Keratinocyte (primary cell): ENCODE measurements around the gene DESI2. TPM values are rescaled to one million over a fixed set of nuclear protein-coding genes. Genes with fewer than 3 reads are reported as not detected.
"Not testable (repeated sequence)": the region's sequence is repeated elsewhere in the genome, so short reads cannot be mapped to it uniquely, and the experiment has no call there.

Experiments used
- DNase-seq: peaks from one replicate; pipeline ENCODE4 v3.0.0-alpha.2; 2011; ENCODE audit warnings: low read depth, missing footprints, low spot score
- FAIRE-seq: peaks from 2 replicates; lab custom pipeline; 2011; peaks lifted over from hg19 to GRCh38; lab: Jason Lieb, UNC
- H2AFZ ChIP-seq: 2 replicates; pipeline ENCODE4 v1.6.0; 2012; ENCODE audit warnings: low read length, control low read depth, inconsistent platforms; ENCODE audit not compliant: control insufficient read depth
- H3K27ac ChIP-seq: 2 replicates; pipeline ENCODE4 v1.5.1; 2011; ENCODE audit warnings: low read length; ENCODE audit not compliant: control insufficient read depth, insufficient read depth
- H3K27me3 ChIP-seq: 3 replicates; pipeline ENCODE4 v1.6.0; 2011; ENCODE audit warnings: low read length; ENCODE audit not compliant: control insufficient read depth, insufficient read depth; ENCODE audit errors: extremely low read depth
- H3K36me3 ChIP-seq, 2 experiments: 2 replicates in 1 of 2; 3 replicates in 1 of 2; pipeline ENCODE4 v1.5.1; 2011; ENCODE audit warnings: low read length in 2 of 2, mild to moderate bottlenecking in 1 of 2; ENCODE audit not compliant: control insufficient read depth in 2 of 2, insufficient read depth in 2 of 2; ENCODE audit errors: extremely low read depth in 1 of 2
- H3K4me1 ChIP-seq: 3 replicates; pipeline ENCODE4 v1.5.1; 2011; ENCODE audit warnings: low read length; ENCODE audit not compliant: control insufficient read depth, insufficient read depth; ENCODE audit errors: extremely low read depth
- H3K4me2 ChIP-seq: 3 replicates; pipeline ENCODE4 v1.6.0; 2011; ENCODE audit warnings: low read depth, low read length; ENCODE audit not compliant: control insufficient read depth, insufficient read depth; ENCODE audit errors: extremely low read depth
- H3K4me3 ChIP-seq, 3 experiments: fragments of 200-600 bp in 1 of 3; sonication (generic) in 1 of 3; 2 replicates in 2 of 3; 3 replicates in 1 of 3; pipeline ENCODE4 v1.5.1; 2011 to 2016; ENCODE audit warnings: low read length in 3 of 3, mild to moderate bottlenecking in 3 of 3, control low read depth in 2 of 3, inconsistent platforms in 1 of 3, low read depth in 1 of 3, mixed read lengths in 1 of 3, mixed run types in 1 of 3, moderate library complexity in 1 of 3; ENCODE audit not compliant: control insufficient read depth in 2 of 3, insufficient read depth in 2 of 3; ENCODE audit errors: extremely low read depth in 1 of 3
- H3K79me2 ChIP-seq: 2 replicates; pipeline ENCODE4 v1.6.0; 2012; ENCODE audit warnings: low read length; ENCODE audit not compliant: control insufficient read depth, insufficient read depth
- H3K9ac ChIP-seq: 3 replicates; pipeline ENCODE4 v1.6.0; 2011; ENCODE audit warnings: low read length; ENCODE audit not compliant: control insufficient read depth, insufficient read depth; ENCODE audit errors: extremely low read depth
- H3K9me1 ChIP-seq: 3 replicates; pipeline ENCODE4 v1.6.0; 2011; ENCODE audit warnings: low read length; ENCODE audit not compliant: control insufficient read depth, insufficient read depth; ENCODE audit errors: extremely low read depth
- H3K9me3 ChIP-seq: 2 replicates; pipeline ENCODE4 v1.5.1; 2012; ENCODE audit warnings: low read depth, low read length; ENCODE audit not compliant: control insufficient read depth
- H4K20me1 ChIP-seq: 3 replicates; pipeline ENCODE4 v1.6.0; 2011; ENCODE audit warnings: low read length; ENCODE audit not compliant: control insufficient read depth, insufficient read depth; ENCODE audit errors: extremely low read depth
- EZH2 ChIP-seq: IDR thresholded peaks from one replicate; pipeline ENCODE4 v1.6.1; 2012; ENCODE audit warnings: inconsistent platforms, mild to moderate bottlenecking, low read length, moderate library complexity
- dilution Hi-C: fragments of 300-500 bp; cut with MboI; formaldehyde crosslinking; loops from one replicate; pipeline ENCODE4 v1.7.0; 2020; ENCODE audit warnings: low sequenced_read_pairs; ENCODE audit not compliant: extremely low pct_ligation_motif_present
- polyA plus RNA-seq, 5 experiments: library from polyadenylated mRNA; depleted of rRNA in 3 of 5; stranded (reverse) in 3 of 5; stranded (forward) in 1 of 5; unstranded in 1 of 5; fragments of >200 nt; gene quantifications; 1 replicate in 1 of 5; 2 replicates in 3 of 5; 3 replicates in 1 of 5; pipeline versions ENCODE4 v1.2.1 to v1.2.3, GENCODE V29; 2011 to 2012; ENCODE audit warnings: missing spikeins in 2 of 5, low read depth in 1 of 5, low replicate concordance in 1 of 5
- TF ChIP-seq, protein P1 (sequence below), 3 experiments: IDR thresholded peaks in 1 of 3; conservative IDR thresholded peaks in 1 of 3; optimal IDR thresholded peaks in 1 of 3; 2 replicates in 2 of 3; 3 replicates in 1 of 3; pipeline versions ENCODE3 to v1.5.1; 2011; ENCODE audit warnings: low read length in 3 of 3, mild to moderate bottlenecking in 3 of 3, moderate library complexity in 2 of 3, control low read depth in 1 of 3, inconsistent platforms in 1 of 3; ENCODE audit not compliant: insufficient read depth in 2 of 3; ENCODE audit errors: extremely low read depth in 1 of 3

DESI2 gene
- polyA plus RNA-seq, 1 donor (not counting 4 experiments of a cell fraction or from before 2014, with no cell fraction given) = 33.9 TPM

DNA sequence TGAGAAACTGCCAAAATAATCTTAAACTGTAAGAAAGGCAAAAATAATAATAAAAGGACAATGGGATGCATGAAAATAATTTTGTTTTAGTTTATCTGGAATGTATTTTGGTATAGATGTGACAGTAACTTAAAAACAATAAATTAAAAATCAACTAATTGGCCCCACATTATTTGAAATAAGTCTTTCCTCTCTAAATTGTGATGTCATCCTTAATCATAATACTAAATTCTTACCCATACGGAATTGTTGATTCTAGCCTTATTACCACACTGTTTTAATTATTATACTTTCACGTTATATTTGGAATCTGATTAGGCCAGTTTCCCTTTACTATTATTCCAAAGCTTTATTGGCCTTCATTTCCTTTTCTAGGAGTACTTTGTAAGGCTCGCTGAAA lies 7.7 kb downstream of the DESI2 start:
- TF ChIP-seq EZH2 = no peak
- TF ChIP-seq, protein P1, sequence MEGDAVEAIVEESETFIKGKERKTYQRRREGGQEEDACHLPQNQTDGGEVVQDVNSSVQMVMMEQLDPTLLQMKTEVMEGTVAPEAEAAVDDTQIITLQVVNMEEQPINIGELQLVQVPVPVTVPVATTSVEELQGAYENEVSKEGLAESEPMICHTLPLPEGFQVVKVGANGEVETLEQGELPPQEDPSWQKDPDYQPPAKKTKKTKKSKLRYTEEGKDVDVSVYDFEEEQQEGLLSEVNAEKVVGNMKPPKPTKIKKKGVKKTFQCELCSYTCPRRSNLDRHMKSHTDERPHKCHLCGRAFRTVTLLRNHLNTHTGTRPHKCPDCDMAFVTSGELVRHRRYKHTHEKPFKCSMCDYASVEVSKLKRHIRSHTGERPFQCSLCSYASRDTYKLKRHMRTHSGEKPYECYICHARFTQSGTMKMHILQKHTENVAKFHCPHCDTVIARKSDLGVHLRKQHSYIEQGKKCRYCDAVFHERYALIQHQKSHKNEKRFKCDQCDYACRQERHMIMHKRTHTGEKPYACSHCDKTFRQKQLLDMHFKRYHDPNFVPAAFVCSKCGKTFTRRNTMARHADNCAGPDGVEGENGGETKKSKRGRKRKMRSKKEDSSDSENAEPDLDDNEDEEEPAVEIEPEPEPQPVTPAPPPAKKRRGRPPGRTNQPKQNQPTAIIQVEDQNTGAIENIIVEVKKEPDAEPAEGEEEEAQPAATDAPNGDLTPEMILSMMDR (optimal IDR thresholded peaks at IDR 0.05 in 1 of 3, IDR thresholded peaks at IDR 0.05 in 1 of 3, conservative IDR thresholded peaks at IDR 0.05 in 1 of 3; ENCODE audit: extremely low read depth in 1 of 3, insufficient read depth in 2 of 3, low read length in 3 of 3) = no peak
- Histone ChIP-seq H3K4me1 (peaks cover 2% of the 10 kb centered on the region), H3K9me3 (no peaks in the 10 kb centered on the region), H3K79me2 (peaks cover 77% of the 10 kb centered on the region), H3K27ac (no peak overlapping the region), H3K36me3 (peaks cover 5 to 6% of the 10 kb centered on the region in 2 experiments), H3K4me3 (no peak overlapping the region), H3K9me1 (no peaks in the 10 kb centered on the region), H4K20me1 (peaks cover 4% of the 10 kb centered on the region), H3K27me3 (no peaks in the 10 kb centered on the region), H3K9ac (no peak overlapping the region), H3K4me2 (no peak overlapping the region), H2AFZ (no peak overlapping the region)
- dilution Hi-C loops = no loop called here
- DNase-seq = no peak
- FAIRE-seq = no peak

DNA sequence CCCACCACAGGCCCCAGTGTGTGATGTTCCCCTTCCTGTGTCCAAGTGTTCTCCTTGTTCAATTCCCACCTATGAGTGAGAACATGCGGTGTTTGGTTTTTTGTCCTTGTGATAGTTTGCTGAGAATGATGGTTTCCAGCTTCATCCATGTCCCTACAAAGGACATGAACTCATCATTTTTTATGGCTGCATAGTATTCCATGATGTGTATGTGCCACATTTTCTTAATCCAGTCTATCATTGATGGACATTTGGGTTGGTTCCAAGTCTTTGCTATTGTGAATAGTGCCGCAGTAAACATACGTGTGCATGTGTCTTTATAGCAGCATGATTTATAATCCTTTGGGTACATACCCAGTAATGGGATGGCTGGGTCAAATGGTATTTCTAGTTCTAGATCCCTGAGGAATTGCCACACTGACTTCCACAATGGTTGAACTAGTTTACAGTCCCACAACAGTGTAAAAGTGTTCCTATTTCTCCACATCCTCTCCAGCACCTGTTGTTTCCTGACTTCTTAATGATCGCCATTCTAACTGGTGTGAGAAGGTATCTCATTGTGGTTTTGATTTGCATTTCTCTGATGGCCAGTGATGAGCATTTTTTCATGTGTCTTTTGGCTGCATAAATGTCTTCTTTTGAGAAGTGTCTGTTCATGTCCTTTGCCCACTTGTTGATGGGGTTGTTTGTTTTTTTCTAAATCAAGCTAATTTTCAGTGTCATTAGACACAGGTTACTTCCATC lies 8.8 kb downstream of the DESI2 start:
- H3K4me1 ChIP-seq, DNase-seq, H4K20me1 ChIP-seq, H3K4me2 ChIP-seq, H3K27me3 ChIP-seq, H3K4me3 ChIP-seq, H2AFZ ChIP-seq, H3K9me1 ChIP-seq, H3K9ac ChIP-seq, FAIRE-seq, H3K36me3 ChIP-seq, H3K9me3 ChIP-seq, dilution Hi-C loops, H3K27ac ChIP-seq: not testable (repeated sequence)
- peaks cover 79% of the 10 kb centered on the region for H3K79me2 ChIP-seq
